Measurements from ENCODE around the gene ONECUT3. TPM values are rescaled to one million over a fixed set of nuclear protein-coding genes. Genes with fewer than 3 reads are reported as not detected.

The ONECUT3 gene
- total and polyA plus RNA-seq, 2 donors (not counting 3 experiments of a cell fraction or from before 2014, with no cell fraction given), result not detected

DNA sequence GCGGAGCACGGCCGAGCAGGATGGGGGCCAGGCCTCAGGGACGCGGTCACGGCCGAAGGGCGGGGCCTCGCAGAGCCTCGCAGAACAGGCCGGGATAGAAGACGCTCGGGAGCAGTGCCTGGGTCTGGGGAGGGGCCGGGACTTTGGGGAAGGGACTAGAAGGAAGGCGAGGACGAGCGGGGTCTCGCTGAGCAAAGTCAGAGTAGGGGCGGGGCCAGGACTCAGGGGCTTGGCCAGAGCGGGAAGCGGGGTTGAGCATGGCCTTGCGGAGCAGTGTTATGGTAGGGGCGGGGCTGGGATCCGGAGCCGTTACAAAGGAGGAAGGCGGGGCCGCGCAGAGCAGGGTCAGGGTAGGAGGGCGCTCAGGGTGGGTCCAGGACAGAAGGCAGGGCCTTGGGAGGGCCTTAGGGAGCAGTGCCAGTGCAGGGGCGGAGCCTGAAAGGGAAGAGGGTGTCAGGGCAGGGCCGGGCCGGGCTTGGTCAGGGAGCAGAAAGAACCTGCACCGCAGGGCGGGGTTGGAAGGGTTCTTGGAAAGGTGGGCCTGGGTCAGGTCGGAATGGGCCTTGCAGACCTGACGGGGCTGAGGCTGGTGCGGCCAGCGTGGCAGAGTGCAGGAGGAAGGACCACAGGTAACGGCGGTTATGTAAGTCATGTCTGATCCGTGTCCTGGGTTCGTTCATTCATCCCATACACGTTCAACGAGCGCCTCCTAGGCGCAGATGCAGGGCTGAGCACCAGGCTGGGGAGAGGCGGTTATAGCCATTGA, 59.3 kb downstream of the ONECUT3 start:
- Histone ChIP-seq H2AFZ (ENCODE audit: low read depth, low read length) (peak overlapping the region; percentile 91), H4K20me1 (replicated peaks; ENCODE audit: control insufficient read depth, extremely low read depth, insufficient read depth, low read length) (no peaks in the 10 kb centered on the region), H3K4me1 (ENCODE audit: control insufficient read depth, extremely low read depth, insufficient read depth, low read length) (peaks cover 13% of the 10 kb centered on the region), H3K36me3 (ENCODE audit: control insufficient read depth in 2 of 2, extremely low read depth in 1 of 2, insufficient read depth in 2 of 2, low read length in 2 of 2) (peaks cover 3 to 11% of the 10 kb centered on the region in 2 experiments), H3K4me3 (replicated peaks in 1 of 3; ENCODE audit: insufficient read depth in 1 of 3, low read depth in 1 of 3, low read length in 3 of 3) (peak overlapping the region; percentile 36 to 66 (median 39)), H3K27me3 (ENCODE audit: control insufficient read depth in 2 of 2, insufficient read depth in 2 of 2, low read length in 2 of 2) (no peaks in the 10 kb centered on the region), H3K9ac (replicated peaks; ENCODE audit: extremely low read depth, insufficient read depth, low read length) (no peak overlapping the region), H3K4me2 (ENCODE audit: insufficient read depth, low read length) (peak overlapping the region; percentile 90), H3K9me1 (replicated peaks; ENCODE audit: control insufficient read depth, extremely low read depth, insufficient read depth, low read length) (no peaks in the 10 kb centered on the region), H3K79me2 (ENCODE audit: control insufficient read depth, insufficient read depth, low read length) (no peaks in the 10 kb centered on the region), H3K27ac (ENCODE audit: insufficient read depth, low read depth, low read length) (peak overlapping the region; percentile 48), H3K9me3 (replicated peaks; ENCODE audit: control insufficient read depth, insufficient read depth, low read length) (no peaks in the 10 kb centered on the region)
- TF ChIP-seq, protein P1, sequence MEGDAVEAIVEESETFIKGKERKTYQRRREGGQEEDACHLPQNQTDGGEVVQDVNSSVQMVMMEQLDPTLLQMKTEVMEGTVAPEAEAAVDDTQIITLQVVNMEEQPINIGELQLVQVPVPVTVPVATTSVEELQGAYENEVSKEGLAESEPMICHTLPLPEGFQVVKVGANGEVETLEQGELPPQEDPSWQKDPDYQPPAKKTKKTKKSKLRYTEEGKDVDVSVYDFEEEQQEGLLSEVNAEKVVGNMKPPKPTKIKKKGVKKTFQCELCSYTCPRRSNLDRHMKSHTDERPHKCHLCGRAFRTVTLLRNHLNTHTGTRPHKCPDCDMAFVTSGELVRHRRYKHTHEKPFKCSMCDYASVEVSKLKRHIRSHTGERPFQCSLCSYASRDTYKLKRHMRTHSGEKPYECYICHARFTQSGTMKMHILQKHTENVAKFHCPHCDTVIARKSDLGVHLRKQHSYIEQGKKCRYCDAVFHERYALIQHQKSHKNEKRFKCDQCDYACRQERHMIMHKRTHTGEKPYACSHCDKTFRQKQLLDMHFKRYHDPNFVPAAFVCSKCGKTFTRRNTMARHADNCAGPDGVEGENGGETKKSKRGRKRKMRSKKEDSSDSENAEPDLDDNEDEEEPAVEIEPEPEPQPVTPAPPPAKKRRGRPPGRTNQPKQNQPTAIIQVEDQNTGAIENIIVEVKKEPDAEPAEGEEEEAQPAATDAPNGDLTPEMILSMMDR (IDR thresholded peaks at IDR 0.05; ENCODE audit: extremely low read depth in 1 of 2, insufficient read depth in 1 of 2, low read depth in 1 of 2, low read length in 2 of 2), result peak; percentile 47 to 62
- TF ChIP-seq POLR2A (IDR thresholded peaks at IDR 0.05; ENCODE audit: low read depth, low read length), result no peak
- TF ChIP-seq, protein P2, sequence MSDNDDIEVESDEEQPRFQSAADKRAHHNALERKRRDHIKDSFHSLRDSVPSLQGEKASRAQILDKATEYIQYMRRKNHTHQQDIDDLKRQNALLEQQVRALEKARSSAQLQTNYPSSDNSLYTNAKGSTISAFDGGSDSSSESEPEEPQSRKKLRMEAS (IDR thresholded peaks at IDR 0.05; ENCODE audit: insufficient read depth, insufficient read length), result no peak
- no peak for TF ChIP-seq EZH2 (IDR thresholded peaks at IDR 0.05; ENCODE audit: borderline replicate concordance, low read depth, low read length, severe bottlenecking)
- peak; percentile 36 for TF ChIP-seq POLR2AphosphoS5 (IDR thresholded peaks at IDR 0.05; ENCODE audit: insufficient read depth, low read depth, low read length)
- TF ChIP-seq GATA2 (IDR thresholded peaks at IDR 0.05; ENCODE audit: insufficient read depth, insufficient read length, low read depth, low read length), result no peak
- TF ChIP-seq MYC (IDR thresholded peaks at IDR 0.05; ENCODE audit: low read depth, low read length), result no peak
- peak; percentile 99 for FAIRE-seq
- POLR2A ChIA-PET, result no interaction called here
- CTCF ChIA-PET, result interaction anchor here (4.0 kb wide), 1 partner anchor 13 kb away, joined by 24 read pairs; no protein-coding TSS in a partner anchor
- peak; percentile 88 for DNase-seq (ENCODE audit: low read depth, low spot score)
- intact Hi-C loops (cut with micrococcal nuclease) (loop anchor here (2.0 to 5.0 kb wide), 2 partner anchors 35 to 160 kb away; partner anchors contain the start of gene TCF3), dilution Hi-C loops (cut with MboI; ENCODE audit: extremely low pct_ligation_motif_present, low sequenced_read_pairs) (no loop called here)
- BruUV-seq (replicated peaks), result no TSS peak
